Muscle of back (tissue), 13 donors: ENCODE data around the gene NSMF. TPM values are rescaled to one million over a fixed set of nuclear protein-coding genes. Genes with fewer than 3 reads are reported as not detected.

Experiments
- DNase-seq, 3 donors: peaks; one replicate each; pipeline versions ENCODE4 v3.0.0 to v3.0.0-alpha.2; 2013
- long read RNA-seq, 9 donors: transcript quantifications; one replicate each; lab custom pipeline, GENCODE V29; 2026
- polyA plus RNA-seq, 10 donors: library from polyadenylated mRNA; unstranded; fragments of 120-200 nt; gene quantifications; one replicate each; pipeline ENCODE4 v1.2.1, GENCODE V29; 2013; ENCODE audit not compliant: insufficient read length in 10 of 10

Gene NSMF, protein sequence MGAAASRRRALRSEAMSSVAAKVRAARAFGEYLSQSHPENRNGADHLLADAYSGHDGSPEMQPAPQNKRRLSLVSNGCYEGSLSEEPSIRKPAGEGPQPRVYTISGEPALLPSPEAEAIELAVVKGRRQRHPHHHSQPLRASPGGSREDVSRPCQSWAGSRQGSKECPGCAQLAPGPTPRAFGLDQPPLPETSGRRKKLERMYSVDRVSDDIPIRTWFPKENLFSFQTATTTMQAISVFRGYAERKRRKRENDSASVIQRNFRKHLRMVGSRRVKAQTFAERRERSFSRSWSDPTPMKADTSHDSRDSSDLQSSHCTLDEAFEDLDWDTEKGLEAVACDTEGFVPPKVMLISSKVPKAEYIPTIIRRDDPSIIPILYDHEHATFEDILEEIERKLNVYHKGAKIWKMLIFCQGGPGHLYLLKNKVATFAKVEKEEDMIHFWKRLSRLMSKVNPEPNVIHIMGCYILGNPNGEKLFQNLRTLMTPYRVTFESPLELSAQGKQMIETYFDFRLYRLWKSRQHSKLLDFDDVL
- 10 to 100 TPM; 17.1 to 30.9 (median 20.2) TPM for polyA plus RNA-seq
- long read RNA-seq, donor 1, partial matches to known transcripts, result 9 of 12 reads
- long read RNA-seq, donor 1, other reads (novel, unspliced or antisense), result 0 of 12 reads
- long read RNA-seq, donor 2, partial matches to known transcripts, result 0 of 2 reads
- long read RNA-seq, donor 2, other reads (novel, unspliced or antisense), result 0 of 2 reads
- long read RNA-seq, donor 3, result 0 reads
- long read RNA-seq, donor 4, partial matches to known transcripts, result 0 of 4 reads
- long read RNA-seq, donor 4, other reads (novel, unspliced or antisense), result 0 of 4 reads
- long read RNA-seq, donor 5, partial matches to known transcripts, result 5 of 6 reads
- long read RNA-seq, donor 5, other reads (novel, unspliced or antisense), result 0 of 6 reads
- long read RNA-seq, donor 6, partial matches to known transcripts, result 0 of 4 reads
- long read RNA-seq, donor 6, other reads (novel, unspliced or antisense), result 0 of 4 reads
- long read RNA-seq, donor 7, transcript NSMF-201 (15 exons, 2,981 nt), result major isoform, 5 of 10 reads
- long read RNA-seq, donor 7, partial matches to known transcripts, result 5 of 10 reads
- long read RNA-seq, donor 7, other reads (novel, unspliced or antisense), result 0 of 10 reads
- long read RNA-seq, donor 8, partial matches to known transcripts, result 0 of 1 reads
- long read RNA-seq, donor 8, other reads (novel, unspliced or antisense), result 0 of 1 reads
- long read RNA-seq, donor 9, result 0 reads

DNA sequence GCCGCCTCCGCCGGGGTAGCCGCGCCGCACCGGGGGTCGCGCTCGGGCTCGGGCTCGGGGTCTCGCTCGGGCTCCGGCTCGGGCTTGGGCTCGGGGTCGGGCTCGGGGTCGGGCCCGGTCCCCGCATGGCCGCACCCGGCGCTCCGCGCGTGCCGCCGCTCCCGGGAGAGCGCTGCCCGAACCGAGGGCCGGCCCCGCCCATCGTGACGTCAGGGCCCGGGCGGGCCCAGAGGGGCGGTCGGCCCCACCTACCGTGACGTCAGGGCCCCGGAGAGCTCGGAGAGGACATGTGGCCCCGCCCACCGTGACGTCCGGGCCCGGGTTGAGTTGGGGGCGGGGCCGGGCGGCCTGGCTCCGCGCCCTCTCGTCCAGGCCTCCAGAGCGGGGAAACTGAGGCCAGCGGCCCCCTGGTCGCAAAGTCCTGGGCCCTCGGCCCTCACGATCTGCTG, at the start of gene NSMF:
Gene NSMF, minus strand, starts transcription at position 183 of the 449 bp plus-strand sequence. CDS start 232 bp downstream, outside the sequence.
- peak; percentile 89 to 94 (median 94) for DNase-seq

DNA sequence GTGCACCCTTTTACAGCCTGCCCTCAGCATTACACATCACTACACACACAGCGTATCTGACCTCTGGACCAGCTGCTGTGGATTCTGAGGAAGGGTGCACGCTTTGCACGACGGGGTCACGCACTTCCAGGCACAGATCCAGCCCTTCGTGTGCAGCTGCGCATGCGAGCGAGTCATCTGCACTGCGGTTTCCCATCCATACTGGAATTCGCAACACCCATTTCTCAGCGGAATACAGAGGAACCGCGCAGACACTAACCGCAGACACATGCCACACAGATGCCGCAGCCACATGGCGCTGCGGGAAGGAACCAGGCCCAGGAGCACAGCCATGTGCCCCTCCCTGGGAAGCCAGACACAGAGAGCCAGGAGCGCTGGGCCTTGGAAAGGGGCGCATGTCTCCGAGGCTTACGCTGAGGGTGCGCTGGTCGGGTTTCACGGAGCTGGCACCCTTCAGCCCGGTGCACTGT, 47.6 kb upstream of the NSMF start:
- peak in 1 of 3 donors; percentile 51 for DNase-seq

DNA sequence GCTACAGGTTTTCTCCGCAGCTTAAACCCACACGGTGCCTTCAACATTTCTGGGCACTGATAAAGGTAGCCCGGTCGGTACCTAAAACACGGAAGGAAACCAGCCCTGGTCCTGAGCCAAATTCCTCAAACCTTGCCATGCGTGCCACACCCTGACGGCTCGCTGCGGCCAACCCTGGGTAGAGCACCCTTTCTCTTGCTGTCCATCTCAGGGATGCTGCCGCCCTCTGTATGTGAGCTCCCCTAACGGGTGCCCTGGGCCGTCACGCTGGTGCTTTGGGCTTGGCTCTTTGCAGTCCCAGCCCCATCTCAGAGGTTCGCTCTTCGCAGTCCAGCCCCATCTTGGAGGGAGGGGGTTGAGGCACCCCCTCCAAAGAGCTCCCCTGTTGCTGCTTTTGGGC, 47.1 kb upstream of the NSMF start:
- DNase-seq, result no peak

DNA sequence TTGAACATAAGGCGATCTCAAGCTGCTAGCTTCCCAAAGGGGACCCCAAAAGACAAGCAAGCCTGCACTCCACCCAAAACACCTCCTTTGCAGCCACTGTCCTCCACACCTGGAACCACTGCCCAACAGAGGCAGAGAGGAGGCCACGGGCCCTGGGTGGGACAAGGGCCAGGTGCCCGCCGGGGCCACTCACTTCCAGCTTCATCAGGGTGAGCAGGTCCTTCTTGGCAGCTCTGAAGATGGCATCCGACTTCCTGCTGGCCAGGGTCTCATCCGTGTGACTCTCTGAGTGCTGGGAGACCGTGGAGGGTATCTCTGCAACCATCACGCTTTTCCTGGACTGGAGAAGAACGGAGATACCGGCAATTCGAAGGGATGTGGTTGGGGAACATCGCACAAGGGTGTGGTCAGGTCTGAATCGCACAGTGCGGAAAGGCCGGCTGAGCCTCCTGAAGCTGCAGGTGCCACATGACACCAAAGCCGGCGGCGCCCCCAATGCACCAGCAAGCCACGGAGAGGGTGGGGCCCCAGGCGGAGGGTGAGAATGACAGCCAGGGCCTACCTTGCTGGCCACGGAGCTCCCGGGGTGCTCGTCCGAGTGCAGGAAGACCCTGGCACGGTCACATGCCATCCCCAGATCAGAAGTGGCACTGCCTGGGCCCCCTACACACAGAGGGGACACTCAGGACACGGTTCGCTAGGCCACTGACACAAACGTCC, 46.4 kb upstream of the NSMF start:
- DNase-seq, result no peak

- no peak for DNase-seq
These were observed 45.3 kb upstream of the NSMF start for GRCh38 chr9:137504432-137504777.

GRCh38 chr9:137502008-137502911, 43.1 kb upstream of the NSMF start:
- no peak for DNase-seq

- no peak for DNase-seq
These were observed 42.3 kb upstream of the NSMF start for GRCh38 chr9:137501457-137501856.

DNA sequence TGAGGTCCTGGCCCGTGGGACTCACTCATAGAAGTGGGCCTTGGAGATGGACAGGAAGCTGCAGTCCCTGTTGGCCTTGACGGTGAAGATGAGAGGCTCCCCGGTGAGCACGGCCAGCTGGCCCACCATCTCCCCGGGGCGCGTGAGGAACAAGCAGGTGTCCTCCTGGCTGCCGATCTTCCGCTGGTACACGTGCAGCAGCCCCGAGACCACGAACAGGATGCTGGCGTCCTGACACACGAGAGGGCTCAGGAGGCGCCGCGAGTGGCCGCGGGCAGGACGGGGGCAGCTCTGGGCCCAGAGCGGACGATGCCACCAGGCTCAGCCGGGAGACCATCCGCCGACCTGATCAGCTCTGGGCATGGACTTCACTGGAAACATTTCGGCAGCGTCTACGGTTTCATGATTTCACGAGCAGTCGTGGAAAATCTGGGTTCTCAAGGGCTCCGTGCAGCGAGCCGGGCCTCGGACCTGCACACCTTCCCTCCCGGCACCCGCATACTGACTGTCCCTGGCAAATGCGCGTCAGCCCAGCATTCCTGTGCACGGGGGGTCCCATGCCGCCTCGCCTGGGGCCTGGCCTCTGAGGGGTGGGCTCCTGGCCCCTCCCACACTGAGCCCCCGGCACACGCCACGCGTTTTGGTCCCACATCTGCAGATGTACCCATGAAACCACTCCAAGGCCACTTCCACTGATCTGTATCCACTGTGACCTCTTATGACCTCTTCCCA, 41.7 kb upstream of the NSMF start:
- DNase-seq, result no peak

DNA sequence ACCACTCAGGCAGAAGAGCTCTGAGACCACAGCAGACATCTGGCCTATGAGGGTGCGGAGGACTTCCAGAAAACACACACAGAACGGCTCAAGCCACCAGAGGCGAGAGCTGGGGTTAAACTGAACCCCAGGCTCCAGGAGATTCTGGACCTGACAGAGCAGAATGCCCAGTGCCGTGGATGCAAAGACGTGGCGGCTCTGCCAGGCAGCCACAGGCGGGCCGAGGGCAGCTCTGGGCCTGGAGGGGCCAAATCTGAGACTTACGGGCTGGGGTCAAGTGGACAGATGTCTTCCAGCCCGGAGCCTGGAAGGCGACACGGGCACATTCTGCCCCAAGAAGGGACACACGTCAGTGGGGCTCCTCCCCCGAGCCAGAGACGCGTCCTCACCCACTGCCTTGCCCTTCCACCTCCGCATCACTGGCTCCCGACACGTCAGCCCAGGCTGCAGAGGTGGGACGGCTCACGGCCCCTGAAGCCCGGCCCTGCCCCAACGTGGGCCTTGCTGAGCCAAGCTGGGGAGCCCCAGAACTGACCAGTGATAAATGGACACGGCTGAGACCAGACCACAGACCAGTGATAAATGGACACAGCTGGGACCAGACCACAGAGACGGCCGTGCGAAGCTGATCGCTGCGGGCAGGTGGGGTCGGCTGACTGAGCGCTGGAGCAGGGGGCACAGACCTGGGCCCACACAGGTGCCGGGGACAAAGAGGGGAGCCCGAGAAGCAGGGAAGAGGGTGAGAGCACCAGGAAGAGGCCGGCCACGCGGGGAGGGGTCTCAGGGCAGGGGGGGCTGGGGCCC, 40.9 kb upstream of the NSMF start:
- no peak for DNase-seq

- no peak for DNase-seq
These were observed 40.3 kb upstream of the NSMF start for GRCh38 chr9:137499416-137499815.

- no peak for DNase-seq
These were observed 39.6 kb upstream of the NSMF start for GRCh38 chr9:137498720-137499150.

- DNase-seq, result no peak
These were observed 39.0 kb upstream of the NSMF start for GRCh38 chr9:137497921-137498719.

DNA sequence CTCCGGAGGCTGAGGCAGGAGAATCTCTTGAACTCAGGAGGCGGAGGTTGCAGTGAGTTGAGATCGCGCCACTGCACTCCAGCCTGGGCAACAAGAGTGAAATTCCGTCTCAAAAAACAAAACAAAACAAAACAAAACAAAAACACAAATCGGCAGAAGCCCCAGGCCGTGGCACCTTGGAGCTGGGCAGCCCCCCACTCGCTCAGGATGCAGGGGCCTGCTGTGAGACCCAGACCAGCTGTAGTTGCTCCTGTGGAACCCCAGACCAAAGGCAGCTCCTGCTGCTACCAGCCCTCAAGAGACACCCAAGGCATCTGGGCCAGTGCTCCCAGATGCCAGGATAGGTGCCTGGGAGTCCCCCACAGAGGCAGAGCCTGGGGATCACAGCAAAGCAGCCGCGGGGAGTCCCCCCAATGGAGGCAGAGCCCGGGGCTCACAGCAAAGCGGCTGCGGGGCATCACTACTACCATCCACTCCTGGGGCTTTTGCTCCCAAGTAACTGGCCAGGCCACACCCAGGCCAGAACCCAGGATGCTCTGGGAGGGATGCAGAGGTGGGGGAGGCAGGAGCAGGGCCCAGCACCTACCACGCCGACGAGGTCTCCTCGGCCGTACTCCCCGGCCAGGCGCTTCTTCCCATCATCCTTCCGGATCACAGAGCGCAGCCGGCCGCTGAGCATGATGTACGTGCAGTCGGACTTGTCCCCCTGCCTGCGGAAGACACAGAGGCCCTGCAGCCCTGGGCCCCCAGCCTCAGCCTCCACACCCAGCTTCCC, 37.7 kb upstream of the NSMF start:
- no peak for DNase-seq

DNA sequence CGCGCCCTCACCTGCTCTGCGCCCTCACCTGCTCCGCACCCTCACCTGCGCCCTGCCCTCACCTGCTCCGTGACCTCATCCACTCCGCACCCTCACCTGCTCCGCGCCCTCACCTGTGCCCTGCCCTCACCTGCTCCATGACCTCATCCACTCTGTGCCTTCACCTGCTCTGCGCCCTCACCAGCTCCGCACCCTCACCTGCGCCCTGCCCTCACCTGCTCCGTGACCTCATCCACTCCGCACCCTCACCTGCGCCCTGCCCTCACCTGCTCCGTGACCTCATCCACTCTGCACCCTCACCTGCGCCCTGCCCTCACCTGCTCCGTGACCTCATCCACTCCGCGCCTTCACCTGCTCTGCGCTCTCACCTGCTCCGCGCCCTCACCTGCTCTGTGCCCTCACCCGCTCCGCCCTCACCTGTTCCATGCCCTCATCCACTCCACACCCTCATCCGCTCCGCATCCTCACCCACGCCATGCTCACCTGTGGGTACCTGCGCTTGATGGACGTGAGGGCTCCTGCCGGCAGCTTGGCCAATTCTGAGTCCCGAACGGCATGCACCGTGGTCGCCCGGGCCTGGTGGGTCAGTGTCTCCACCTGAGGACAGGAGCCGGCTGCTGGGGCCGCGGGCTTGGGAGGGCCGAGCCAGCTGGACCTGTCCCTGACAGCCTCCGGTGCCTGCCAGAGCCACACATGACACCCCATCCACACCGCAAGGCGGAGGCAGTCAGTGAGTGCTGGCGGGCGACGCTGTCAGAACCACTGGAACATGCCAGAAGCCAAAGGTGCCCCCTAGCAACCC, 35.6 kb upstream of the NSMF start:
- DNase-seq, result no peak

DNA sequence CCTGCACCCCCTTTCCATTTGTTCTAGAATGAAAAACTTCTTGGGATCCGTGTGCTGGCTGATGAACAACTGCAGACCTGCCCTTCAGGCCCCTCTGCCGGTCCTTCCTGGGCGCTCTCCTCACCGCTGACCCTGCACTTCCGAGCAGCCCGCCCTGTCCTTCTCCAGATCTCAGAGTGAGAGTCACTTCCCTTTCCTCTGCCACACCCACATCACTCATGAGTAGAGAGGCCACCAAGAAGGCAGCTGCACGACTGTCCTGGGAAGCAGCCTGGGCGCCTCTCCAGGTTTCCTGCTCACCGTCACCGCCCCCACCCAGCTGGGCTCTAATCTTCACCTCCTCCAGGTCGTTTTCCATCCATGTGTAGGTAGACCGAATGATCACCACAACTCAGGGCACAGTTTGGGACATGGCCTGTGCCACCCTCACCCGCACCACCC, 35.0 kb upstream of the NSMF start:
- DNase-seq, result no peak
